IMR-90 (cell line): ENCODE data around the gene TEAD1. TPM values are rescaled to one million over a fixed set of nuclear protein-coding genes. Genes with fewer than 3 reads are reported as not detected.
A peak's percentile ranks its signal among the peaks of the same experiment; 100 is the strongest.

Experiments used
- ATAC-seq: fragments of 200-7000 bp; cut with Tn5 transposase; 2 replicates; pipeline ENCODE4 v1.9.1; 2020; ENCODE audit warnings: low read depth, mild to moderate bottlenecking, moderate library complexity
- BruUV-seq: library from RNA; stranded (reverse); fragments of 400-500 nt; replicated peaks from 2 replicates; lab custom pipeline; 2021; lab: Mats Ljungman, UMichigan
- CTCF ChIA-PET: fragments of 300-600 bp; formaldehyde crosslinking; extraction: SDS; loops from one replicate; lab custom pipeline; 2021; ENCODE audit warnings: antibody characterized with exemption; lab: Yijun Ruan, JAX
- POLR2A ChIA-PET: fragments of 300-600 bp; sonication (Branson Sonifier 250); formaldehyde crosslinking; loops from one replicate; lab custom pipeline; 2022; ENCODE audit warnings: antibody characterized with exemption; ENCODE audit not compliant: unreplicated experiment; lab: Charles Lee
- DNase-seq: peaks from one replicate; pipeline ENCODE4 v3.0.0; 2013
- H2AFZ ChIP-seq: replicated peaks from 2 replicates; pipeline ENCODE3; 2013; ENCODE audit warnings: low read length, mild to moderate bottlenecking; ENCODE audit not compliant: poor library complexity
- H2AK5ac ChIP-seq: 2 replicates; pipeline ENCODE4 v1.6.1; 2013; ENCODE audit warnings: low read depth, low read length, inconsistent platforms
- H2AK9ac ChIP-seq: replicated peaks from 2 replicates; pipeline ENCODE3; 2013; ENCODE audit warnings: mild to moderate bottlenecking, low read depth, low read length, moderate library complexity; ENCODE audit not compliant: poor library complexity
- H2BK120ac ChIP-seq: 2 replicates; pipeline ENCODE4 v1.6.1; 2013; ENCODE audit warnings: low read depth, low read length, inconsistent platforms
- H2BK15ac ChIP-seq: 3 replicates; pipeline ENCODE4 v1.6.1; 2013; ENCODE audit warnings: low read depth, low read length, inconsistent platforms
- H2BK20ac ChIP-seq: 2 replicates; pipeline ENCODE4 v1.6.1; 2013; ENCODE audit warnings: low read depth, mild to moderate bottlenecking, inconsistent platforms, low read length, moderate library complexity
- H2BK5ac ChIP-seq: 2 replicates; pipeline ENCODE4 v1.6.1; 2013; ENCODE audit warnings: mild to moderate bottlenecking, low read depth, low read length, inconsistent platforms; ENCODE audit not compliant: poor library complexity, severe bottlenecking
- H3K14ac ChIP-seq: replicated peaks from 2 replicates; pipeline ENCODE4 v1.6.1; 2013; ENCODE audit warnings: low read depth, low read length, inconsistent platforms
- H3K18ac ChIP-seq: 2 replicates; pipeline ENCODE4 v1.6.1; 2013; ENCODE audit warnings: low read depth, low read length, control low read depth
- H3K23ac ChIP-seq: 2 replicates; pipeline ENCODE4 v1.6.1; 2013; ENCODE audit warnings: low read depth, low read length, inconsistent platforms
- H3K27ac ChIP-seq: 2 replicates; pipeline ENCODE4 v1.5.1; 2013; ENCODE audit warnings: mild to moderate bottlenecking, control low read depth, low read length; ENCODE audit not compliant: insufficient read depth
- H3K27me3 ChIP-seq: 2 replicates; pipeline ENCODE4 v1.6.1; 2013; ENCODE audit warnings: low read length; ENCODE audit not compliant: control insufficient read depth, insufficient read depth
- H3K36me3 ChIP-seq: 2 replicates; pipeline ENCODE4 v1.6.1; 2013; ENCODE audit warnings: low read length, mixed read lengths; ENCODE audit not compliant: control insufficient read depth, insufficient read depth
- H3K4ac ChIP-seq: 2 replicates; pipeline ENCODE4 v1.6.1; 2013; ENCODE audit warnings: low read depth, low read length, inconsistent platforms
- H3K4me1 ChIP-seq: 2 replicates; pipeline ENCODE4 v1.6.1; 2013; ENCODE audit warnings: low read length, mixed read lengths; ENCODE audit not compliant: control insufficient read depth, insufficient read depth
- H3K4me2 ChIP-seq: 2 replicates; pipeline ENCODE4 v1.6.1; 2013; ENCODE audit warnings: low read depth, mild to moderate bottlenecking, control low read depth, low read length, moderate library complexity
- H3K4me3 ChIP-seq: 2 replicates; pipeline ENCODE4 v1.5.1; 2013; ENCODE audit warnings: low read depth, mild to moderate bottlenecking, control low read depth, low read length, moderate library complexity; ENCODE audit not compliant: insufficient read depth
- H3K56ac ChIP-seq: 2 replicates; pipeline ENCODE4 v1.6.1; 2013; ENCODE audit warnings: low read length, inconsistent platforms; ENCODE audit not compliant: insufficient read depth; ENCODE audit errors: extremely low read depth
- H3K79me1 ChIP-seq, 2 experiments: 2 replicates each; pipeline ENCODE4 v1.6.1; 2013; ENCODE audit warnings: low read length in 2 of 2, inconsistent platforms in 1 of 2, low read depth in 1 of 2
- H3K9ac ChIP-seq: 2 replicates; pipeline ENCODE4 v1.6.1; 2013; ENCODE audit warnings: low read depth, low read length, control low read depth
- H3K9me1 ChIP-seq: 2 replicates; pipeline ENCODE4 v1.6.1; 2013; ENCODE audit warnings: low read length, inconsistent platforms; ENCODE audit not compliant: insufficient read depth
- H3K9me3 ChIP-seq: 2 replicates; pipeline ENCODE4 v1.6.1; 2013; ENCODE audit warnings: low read length; ENCODE audit not compliant: control insufficient read depth, insufficient read depth
- H4K20me1 ChIP-seq: 2 replicates; pipeline ENCODE4 v1.6.1; 2013; ENCODE audit warnings: low read length, inconsistent platforms; ENCODE audit not compliant: insufficient read depth
- H4K5ac ChIP-seq: 2 replicates; pipeline ENCODE4 v1.6.1; 2013; ENCODE audit warnings: mild to moderate bottlenecking, low read depth, low read length, control low read depth
- H4K8ac ChIP-seq, 2 experiments: 2 replicates each; pipeline ENCODE4 v1.6.1; 2013; ENCODE audit warnings: low read depth in 2 of 2, low read length in 2 of 2, control low read depth in 1 of 2, inconsistent platforms in 1 of 2
- H4K91ac ChIP-seq: 2 replicates; pipeline ENCODE4 v1.6.1; 2013; ENCODE audit warnings: low read depth, low read length, inconsistent platforms; ENCODE audit not compliant: insufficient read depth
- MXI1 ChIP-seq: IDR thresholded peaks from 2 replicates; pipeline ENCODE4 v1.6.1; 2012; ENCODE audit warnings: low read depth, mild to moderate bottlenecking, low read length, moderate library complexity, borderline replicate concordance
- RFX5 ChIP-seq: IDR thresholded peaks from 2 replicates; pipeline ENCODE4 v1.8.0; 2012; ENCODE audit warnings: low read depth, mild to moderate bottlenecking, low read length, moderate library complexity
- WGBS, 2 experiments: methylation state at CpG; one replicate each; pipeline versions ENCODE4 v1.1.5 to v1.1.7; 2013; ENCODE audit warnings: missing lambda C conversion rate in 2 of 2; ENCODE audit not compliant: insufficient read length in 1 of 2; ENCODE audit errors: extremely low coverage in 2 of 2; 5-methylcytosine and 5-hydroxymethylcytosine counted together
- dilution Hi-C: fragments of 300-500 bp; cut with HindIII; formaldehyde crosslinking; loops from one replicate; pipeline ENCODE4 v1.14.3; 2018; ENCODE audit warnings: low sequenced_read_pairs; ENCODE audit not compliant: unreplicated experiment
- in situ Hi-C: fragments of 300-500 bp; cut with MboI; formaldehyde crosslinking; loops from 3 replicates; pipeline ENCODE4 v1.14.3; 2019; ENCODE audit warnings: low sequenced_read_pairs, inconsistent platforms, mixed read lengths
- intact Hi-C: fragments of 100-400 bp; cut with micrococcal nuclease; formaldehyde crosslinking; loops from 2 replicates; pipeline ENCODE4 v1.10.0; 2022
- polyA plus RNA-seq, 3 experiments: library from polyadenylated mRNA; depleted of rRNA; stranded (reverse); fragments of >200 nt; gene quantifications; 2 replicates each; pipeline ENCODE4 v1.2.3, GENCODE V29; 2012; ENCODE audit warnings: low replicate concordance in 1 of 3
- total RNA-seq: library from RNA; depleted of rRNA; stranded (reverse); fragments of >200 nt; gene quantifications from 2 replicates; pipeline ENCODE4 v1.2.3, GENCODE V29; 2012

Gene TEAD1
- total and polyA plus RNA-seq, 2 of the 4 experiments (the other 2 are of a cell fraction), result 51.8 to 69.2 TPM

DNA sequence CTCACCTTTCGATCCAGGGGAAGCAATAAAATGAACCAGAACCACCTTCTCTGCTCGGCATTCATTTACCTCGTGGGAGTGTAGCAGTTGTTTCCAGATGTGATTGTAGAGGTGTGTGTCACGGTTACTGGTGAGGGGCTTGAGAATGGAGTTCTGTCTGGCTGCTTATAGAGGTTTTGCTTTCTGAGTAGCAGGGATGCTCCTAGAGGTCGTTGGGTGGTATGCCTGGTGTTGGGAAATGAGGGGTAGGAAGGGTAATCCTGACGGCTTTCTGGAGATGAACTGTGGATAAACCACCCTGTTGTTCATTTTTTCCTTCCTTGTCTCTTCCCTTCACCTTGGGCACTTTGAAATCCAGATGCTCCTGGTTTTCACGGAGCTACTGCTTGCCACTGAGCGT lies 8.1 kb downstream of the TEAD1 start:
- POLR2A ChIA-PET, result no interaction called here
- CTCF ChIA-PET, result interaction anchor here (0.6 kb wide), 1 partner anchor 85 kb away, joined by 3 read pairs; no protein-coding TSS in a partner anchor

More for the DNA sequence above, 8.1 kb downstream of the TEAD1 start:
- H3K36me3 ChIP-seq, result peaks cover 7% of the 10 kb centered on the region
- ATAC-seq, result no peak
- H3K4me3 ChIP-seq, result no peak overlapping the region
- peak overlapping the region in 1 of 2 experiments; percentile 11; a peak in 1 of 4 replicates for H4K8ac ChIP-seq
- in situ Hi-C loops (no loop called here), intact Hi-C loops (no loop called here), dilution Hi-C loops (loop anchor here (25.0 kb wide), 1 partner anchor 205 kb away; no protein-coding TSS in a partner anchor)
- H2AK5ac ChIP-seq, result no peak overlapping the region
- H3K4me2 ChIP-seq, result no peak overlapping the region; the same call in 1 of the 2 replicates
- no peak overlapping the region for H4K91ac ChIP-seq
- peaks cover 91% of the 10 kb centered on the region for H4K20me1 ChIP-seq
- peaks cover 49% of the 10 kb centered on the region for H3K9me1 ChIP-seq
- H3K27me3 ChIP-seq, result no peaks in the 10 kb centered on the region
- peaks cover 49% of the 10 kb centered on the region for H3K4me1 ChIP-seq
- no peaks in the 10 kb centered on the region for H3K9me3 ChIP-seq
- peak overlapping the region; percentile 24; the same call in 1 of the 2 replicates for H3K14ac ChIP-seq
- H3K4ac ChIP-seq, result no peak overlapping the region
- no peak overlapping the region; the same call in 1 of the 2 replicates for H3K18ac ChIP-seq
- peaks cover 0 to 78% of the 10 kb centered on the region in 2 experiments; a peak in 2 of 4 replicates for H3K79me1 ChIP-seq
- no peak overlapping the region for H2BK15ac ChIP-seq
- no peak for DNase-seq
- BruUV-seq, result no TSS peak
- no peak overlapping the region for H2AK9ac ChIP-seq
- no peak overlapping the region for H2AFZ ChIP-seq
- H3K23ac ChIP-seq, result peak overlapping the region; percentile 65; the same call in 1 of the 2 replicates
- H2BK5ac ChIP-seq, result no peak overlapping the region
- WGBS, 2 experiments, result no CpG with 5 or more reads among the region's 8 CpGs
- no peak overlapping the region for H2BK20ac ChIP-seq
- no peak overlapping the region for H2BK120ac ChIP-seq
- no peak overlapping the region for H3K9ac ChIP-seq
- no peak overlapping the region for H3K56ac ChIP-seq
- no peak overlapping the region for H3K27ac ChIP-seq
- H4K5ac ChIP-seq, result no peak overlapping the region
- TF ChIP-seq RFX5 (no peak), MXI1 (no peak)
